OCI-LY1 (cell line): ENCODE results near the gene BAD.

Source experiments
- CTCF ChIP-seq: fragments of 200-600 bp; sonication (generic), shearing (Covaris generic); IDR thresholded peaks from 2 replicates; pipeline ENCODE4 v1.5.1; 2017; ENCODE audit warnings: mild to moderate bottlenecking, antibody characterized with exemption, low read length, moderate library complexity, mixed read lengths
- EZH2 ChIP-seq: fragments of 200-600 bp; sonication (generic), shearing (Covaris generic); IDR thresholded peaks from 2 replicates; pipeline ENCODE4 v1.8.0; 2017; ENCODE audit warnings: borderline replicate concordance, mixed run types, mild to moderate bottlenecking, antibody characterized with exemption, low read length, moderate library complexity, mixed read lengths

GRCh38 chr11:64256300-64256699 lies 28.2 kb downstream of the BAD start:
- TF ChIP-seq EZH2: no peak
- no peak for TF ChIP-seq CTCF
